ENCODE measurements around the gene LGR5.

GRCh38 chr12:71591601-71592000 is 152.0 kb downstream of the LGR5 start:
- TF ChIP-seq ZNF79 (CRISPR knock-in tag; IDR thresholded peaks at IDR 0.05; ENCODE audit: low read depth) = no peak
- no peak for TF ChIP-seq ATF7 (IDR thresholded peaks at IDR 0.05)
- no peak for TF ChIP-seq NBN (IDR thresholded peaks at IDR 0.05; ENCODE audit: low read depth)
- TF ChIP-seq FOXA1 (IDR thresholded peaks at IDR 0.05; ENCODE audit: borderline replicate concordance) = no peak
- no peak for TF ChIP-seq SETDB1 (IDR thresholded peaks at IDR 0.05; ENCODE audit: low read length)
- no peak for TF ChIP-seq CBX3 (IDR thresholded peaks at IDR 0.05; ENCODE audit: borderline replicate concordance in 1 of 2, low read length in 2 of 2)
- TF ChIP-seq E2F5 (CRISPR knock-in tag; IDR thresholded peaks at IDR 0.05) = no peak

Data from K562 (cell line).